ENCODE data around the gene NECAB3.

Gene NECAB3

GRCh38 chr20:33696448-33696847 is 22.2 kb upstream of the NECAB3 start:
- DNase-seq, result no peak

GRCh38 chr20:33694639-33695012 is 20.4 kb upstream of the NECAB3 start:
- DNase-seq, result no peak

- no peak for DNase-seq
Observed at GRCh38 chr20:33693741-33694638, 19.8 kb upstream of the NECAB3 start.

DNA sequence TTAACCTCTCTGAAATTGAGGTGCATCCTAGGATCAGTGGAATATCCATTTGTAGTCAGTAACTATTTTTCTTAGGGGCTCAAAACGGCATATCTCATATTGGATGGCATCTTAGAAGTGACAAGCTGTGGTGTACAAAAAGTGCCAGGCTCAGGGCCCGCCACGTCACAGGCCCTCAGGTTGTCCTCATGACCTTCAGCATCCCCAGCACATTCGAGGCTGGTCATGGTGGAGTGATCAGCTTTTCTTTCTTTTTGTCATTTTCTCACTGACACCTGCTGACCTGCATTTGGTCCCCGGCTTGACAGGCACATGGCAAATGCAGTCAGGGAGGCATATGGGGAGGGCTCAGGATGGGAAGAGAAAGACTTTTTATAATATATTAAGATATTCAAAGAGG is 19.1 kb upstream of the NECAB3 start:
- no peak for DNase-seq

- DNase-seq, result no peak
Observed at GRCh38 chr20:33689973-33690372, 15.7 kb upstream of the NECAB3 start.

GRCh38 chr20:33689493-33689892 is 15.3 kb upstream of the NECAB3 start:
- DNase-seq, result no peak

DNA sequence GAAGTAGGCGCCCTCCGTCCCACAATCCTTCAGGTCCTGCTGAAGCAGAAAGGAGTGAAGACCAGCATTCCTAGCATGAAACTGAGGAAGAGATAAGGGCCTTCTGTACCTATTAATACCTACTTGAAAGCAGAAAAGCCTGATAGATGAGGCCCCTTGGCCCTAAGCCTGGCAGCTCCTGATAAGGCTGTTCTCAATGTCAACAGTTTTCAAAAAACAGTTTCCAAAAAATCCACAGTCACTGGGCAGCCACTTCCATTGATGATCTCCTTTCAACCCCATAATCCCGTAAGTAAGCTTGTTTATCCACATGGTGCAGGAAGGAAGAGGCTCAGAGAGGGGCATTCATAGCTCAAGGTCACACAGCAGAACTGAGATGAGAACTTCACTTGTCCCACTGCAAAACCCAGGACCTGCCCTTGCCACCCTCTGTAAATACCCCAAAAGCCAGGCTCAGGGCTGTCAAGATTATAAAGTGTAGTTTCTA is 14.8 kb upstream of the NECAB3 start:
- no peak for DNase-seq

- DNase-seq, result no peak
Observed at GRCh38 chr20:33687993-33688937, 14.0 kb upstream of the NECAB3 start.

DNA sequence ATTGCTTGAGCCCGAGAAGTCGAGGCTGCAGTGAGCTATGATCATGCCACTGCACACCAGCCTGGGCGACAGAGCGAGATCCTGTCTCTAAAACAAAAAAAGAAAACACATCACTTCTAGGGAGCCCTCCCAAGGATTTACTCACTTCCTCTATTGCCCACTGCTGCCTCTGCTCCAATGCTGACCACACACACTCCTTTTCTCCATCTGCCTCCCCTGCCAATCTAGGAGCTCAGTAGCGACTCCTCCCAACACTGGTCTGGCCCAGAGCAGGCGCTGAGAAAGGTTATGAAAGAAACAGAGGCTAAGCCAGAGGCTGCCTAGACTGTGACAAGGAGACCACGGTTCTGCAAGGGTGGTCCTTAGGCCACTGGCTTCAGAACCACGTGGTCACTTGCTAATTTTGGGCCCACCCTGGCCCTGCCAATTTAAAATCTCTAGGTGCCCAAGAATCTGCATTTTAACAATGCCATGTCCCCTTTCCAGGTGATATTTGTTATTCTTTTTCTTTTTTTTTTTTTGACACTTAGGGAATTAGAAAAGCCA is 13.2 kb upstream of the NECAB3 start:
- DNase-seq, result no peak

- DNase-seq, result no peak
Observed at GRCh38 chr20:33686984-33687366, 12.7 kb upstream of the NECAB3 start.

GRCh38 chr20:33686100-33686983 is 12.1 kb upstream of the NECAB3 start, which contains the start of gene E2F1:
E2F1 (minus strand) TSS chr20:33686385; CDS start chr20:33686264, 121 bp downstream.
- DNase-seq, result peak; percentile 84 to 94

DNA sequence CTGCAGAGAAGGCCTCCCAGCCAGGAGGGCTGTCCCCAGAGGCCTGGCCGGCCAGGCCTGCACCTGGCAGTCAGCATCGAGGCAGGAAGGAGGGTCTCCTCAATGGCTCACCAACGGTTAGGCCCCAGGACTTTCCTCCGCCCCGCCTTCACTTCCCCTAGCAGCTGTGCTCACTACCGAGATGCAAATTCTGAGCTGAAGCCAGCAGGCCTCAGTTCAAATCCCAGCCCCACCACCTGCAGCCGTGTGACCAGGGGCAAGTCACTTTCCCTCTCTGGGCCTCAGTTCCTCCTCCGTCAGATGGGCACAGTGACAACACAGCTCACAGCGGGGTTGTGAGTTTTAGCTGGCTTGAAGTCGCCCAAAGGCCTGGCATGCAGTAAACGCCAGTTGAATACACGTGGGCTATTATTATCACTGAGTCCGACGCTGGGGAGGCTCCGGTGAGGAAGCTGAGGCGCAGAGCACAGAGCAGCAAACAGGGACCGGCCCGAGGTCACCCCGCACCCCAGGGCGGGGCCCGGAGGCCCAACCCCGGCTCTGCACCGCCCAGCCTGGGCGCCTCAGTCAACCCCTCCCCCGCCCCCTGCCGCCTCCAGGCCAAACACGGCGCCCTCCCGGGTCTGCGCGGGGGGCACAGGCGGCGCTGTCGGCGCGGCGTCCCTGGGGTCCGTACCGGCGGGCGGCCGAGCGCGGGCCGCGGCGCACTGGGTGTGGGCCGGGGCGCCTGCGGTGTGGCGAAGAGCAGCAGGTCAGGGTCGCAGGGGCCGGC is 11.3 kb upstream of the NECAB3 start:
- DNase-seq, result no peak

GRCh38 chr20:33684533-33685327 is 10.5 kb upstream of the NECAB3 start:
- no peak for DNase-seq

GRCh38 chr20:33681728-33682353 is 7.6 kb upstream of the NECAB3 start:
- DNase-seq, result no peak

DNA sequence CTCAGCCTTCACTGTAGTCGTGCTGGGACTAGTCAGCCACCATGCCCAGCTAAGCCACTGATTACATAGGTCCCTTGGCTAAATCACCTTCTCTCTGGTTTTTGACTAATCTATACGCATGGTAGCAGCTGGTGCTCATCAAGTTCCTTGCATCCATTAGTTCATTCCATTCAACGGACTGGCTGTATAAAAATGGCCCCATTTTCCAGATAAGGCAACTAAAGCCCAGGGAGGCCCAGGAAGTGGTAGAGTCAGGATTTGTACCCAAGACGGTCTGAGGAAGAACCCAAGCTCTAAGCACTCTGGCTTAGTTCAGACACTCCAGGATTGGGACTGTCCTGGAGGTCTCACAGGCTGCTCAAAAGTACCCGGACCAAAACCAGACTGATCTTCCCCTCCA is 7.1 kb upstream of the NECAB3 start:
- no peak for DNase-seq

DNA sequence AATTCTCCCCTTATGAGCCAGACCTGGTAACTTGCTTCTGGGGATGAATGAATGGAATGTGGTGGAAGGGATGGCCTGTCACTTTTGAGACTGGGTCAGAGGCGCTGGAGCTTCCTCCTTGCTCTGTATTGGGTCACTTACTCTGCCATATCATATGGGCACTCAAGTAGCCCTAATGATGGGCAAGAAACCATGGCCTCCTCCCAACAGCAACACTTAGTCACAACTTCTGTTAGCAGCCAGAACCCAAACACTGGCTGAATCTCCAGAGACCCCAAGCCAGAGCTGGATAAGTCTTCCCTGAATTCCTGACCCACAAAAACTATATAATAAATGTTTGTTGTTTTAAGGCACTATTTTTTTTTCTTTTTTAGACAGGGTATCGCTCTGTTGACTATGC is 6.5 kb upstream of the NECAB3 start:
- no peak for DNase-seq

GRCh38 chr20:33679758-33680485 is 5.7 kb upstream of the NECAB3 start:
- DNase-seq, result no peak

- no peak for DNase-seq
Observed at GRCh38 chr20:33677991-33678702, 3.9 kb upstream of the NECAB3 start.
